HEK293 (cell line): ENCODE results near the gene MAP7D1.

Source experiments
- CTCF ChIA-PET: fragments of 350-600 bp; formaldehyde crosslinking; extraction: SDS; loops from one replicate; lab custom pipeline; 2021; ENCODE audit warnings: antibody characterized with exemption; lab: Yijun Ruan, JAX
- POLR2A ChIA-PET: fragments of 300-600 bp; formaldehyde crosslinking; extraction: SDS; loops from one replicate; lab custom pipeline; 2020; ENCODE audit warnings: antibody characterized with exemption, inconsistent platforms; lab: Yijun Ruan, JAX
- H3K27ac ChIP-seq: fragments of 200-500 bp; sonication (Bioruptor generic); 2 replicates; pipeline ENCODE4 v1.5.1; 2014; ENCODE audit warnings: low read depth, low read length, control low read depth, inconsistent platforms; ENCODE audit errors: extremely low read depth
- H3K36me3 ChIP-seq, 2 experiments: fragments of 200-500 bp in 1 of 2; sonication (Bioruptor generic) in 1 of 2; 1 replicate in 1 of 2; 2 replicates in 1 of 2; pipeline ENCODE4 v1.5.1; 2014 to 2017; ENCODE audit warnings: inconsistent platforms in 2 of 2, low read length in 2 of 2; ENCODE audit not compliant: control insufficient read depth in 2 of 2, insufficient read depth in 1 of 2
- H3K4me1 ChIP-seq: fragments of 200-500 bp; sonication (Bioruptor generic); 2 replicates; pipeline ENCODE4 v1.5.1; 2014; ENCODE audit warnings: mild to moderate bottlenecking, low read length, inconsistent platforms; ENCODE audit not compliant: control insufficient read depth, insufficient read depth
- H3K4me3 ChIP-seq: 2 replicates; pipeline ENCODE4 v1.5.1; 2011; ENCODE audit warnings: low read depth, mild to moderate bottlenecking, control low read depth, low read length, moderate library complexity
- H3K9me3 ChIP-seq: fragments of 200-500 bp; sonication (Bioruptor generic); 2 replicates; pipeline ENCODE4 v1.5.1; 2014; ENCODE audit warnings: low read depth, low read length, inconsistent platforms; ENCODE audit not compliant: control insufficient read depth, insufficient read depth
- AEBP2 ChIP-seq: fragments of 450-650 bp; formaldehyde crosslinking; IDR thresholded peaks from 2 replicates; pipeline ENCODE4 v1.5.1; 2016; ENCODE audit warnings: missing biosample characterization, missing genetic modification characterization, borderline replicate concordance
- INSM2 ChIP-seq: fragments of 450-650 bp; formaldehyde crosslinking; IDR thresholded peaks from 2 replicates; pipeline ENCODE4 v1.5.1; 2016; ENCODE audit warnings: missing biosample characterization, missing genetic modification characterization
- KLF8 ChIP-seq: fragments of 450-650 bp; formaldehyde crosslinking; IDR thresholded peaks from 2 replicates; pipeline ENCODE4 v1.5.1; 2016; ENCODE audit warnings: missing biosample characterization, missing genetic modification characterization
- PATZ1 ChIP-seq: fragments of 450-650 bp; formaldehyde crosslinking; IDR thresholded peaks from 2 replicates; pipeline ENCODE4 v1.5.1; 2016; ENCODE audit warnings: missing biosample characterization, missing genetic modification characterization
- SP3 ChIP-seq: fragments of 450-650 bp; formaldehyde crosslinking; IDR thresholded peaks from 2 replicates; pipeline ENCODE4 v1.5.1; 2016; ENCODE audit warnings: missing biosample characterization, missing genetic modification characterization
- WT1 ChIP-seq: fragments of 450-650 bp; formaldehyde crosslinking; IDR thresholded peaks from 2 replicates; pipeline ENCODE4 v1.5.1; 2016; ENCODE audit warnings: missing biosample characterization, missing genetic modification characterization
- ZBTB17 ChIP-seq: fragments of 450-650 bp; formaldehyde crosslinking; IDR thresholded peaks from 2 replicates; pipeline ENCODE4 v1.5.1; 2016; ENCODE audit warnings: missing biosample characterization, missing genetic modification characterization
- ZBTB20 ChIP-seq: fragments of 450-650 bp; formaldehyde crosslinking; IDR thresholded peaks from 2 replicates; pipeline ENCODE4 v1.5.1; 2016; ENCODE audit warnings: missing biosample characterization, missing genetic modification characterization
- ZBTB48 ChIP-seq: fragments of 450-650 bp; formaldehyde crosslinking; IDR thresholded peaks from 2 replicates; pipeline ENCODE4 v1.5.1; 2016; ENCODE audit warnings: missing biosample characterization, missing genetic modification characterization
- ZNF10 ChIP-seq: fragments of 450-650 bp; formaldehyde crosslinking; IDR thresholded peaks from 2 replicates; pipeline ENCODE4 v1.5.1; 2017; ENCODE audit warnings: missing biosample characterization, missing genetic modification characterization
- ZNF140 ChIP-seq: fragments of 450-650 bp; formaldehyde crosslinking; IDR thresholded peaks from 2 replicates; pipeline ENCODE4 v1.5.1; 2016; ENCODE audit warnings: missing biosample characterization, missing genetic modification characterization
- ZNF239 ChIP-seq: fragments of 450-650 bp; formaldehyde crosslinking; IDR thresholded peaks from 2 replicates; pipeline ENCODE4 v1.5.1; 2016; ENCODE audit warnings: missing biosample characterization, missing genetic modification characterization
- ZNF24 ChIP-seq: fragments of 450-650 bp; formaldehyde crosslinking; IDR thresholded peaks from 2 replicates; pipeline ENCODE4 v1.5.1; 2016; ENCODE audit warnings: missing biosample characterization, missing genetic modification characterization
- ZNF324 ChIP-seq: fragments of 450-650 bp; formaldehyde crosslinking; IDR thresholded peaks from 2 replicates; pipeline ENCODE4 v1.5.1; 2016; ENCODE audit warnings: missing biosample characterization, missing genetic modification characterization
- ZNF335 ChIP-seq: fragments of 450-650 bp; formaldehyde crosslinking; conservative IDR thresholded peaks from 2 replicates; pipeline ENCODE4 v1.5.1; 2016; ENCODE audit warnings: missing biosample characterization, missing genetic modification characterization
- ZNF600 ChIP-seq: fragments of 450-650 bp; formaldehyde crosslinking; IDR thresholded peaks from 2 replicates; pipeline ENCODE4 v1.5.1; 2016; ENCODE audit warnings: missing biosample characterization, missing genetic modification characterization
- ZNF629 ChIP-seq: fragments of 450-650 bp; formaldehyde crosslinking; IDR thresholded peaks from 2 replicates; pipeline ENCODE4 v1.5.1; 2017; ENCODE audit warnings: missing biosample characterization, missing genetic modification characterization
- ZNF639 ChIP-seq: fragments of 450-650 bp; formaldehyde crosslinking; IDR thresholded peaks from 2 replicates; pipeline ENCODE4 v1.5.1; 2016; ENCODE audit warnings: missing biosample characterization, missing genetic modification characterization
- ZSCAN18 ChIP-seq: fragments of 450-650 bp; formaldehyde crosslinking; IDR thresholded peaks from 2 replicates; pipeline ENCODE4 v1.5.1; 2016; ENCODE audit warnings: missing biosample characterization, missing genetic modification characterization
- ZXDB ChIP-seq: fragments of 450-650 bp; formaldehyde crosslinking; IDR thresholded peaks from 2 replicates; pipeline ENCODE4 v1.5.1; 2016; ENCODE audit warnings: missing biosample characterization, missing genetic modification characterization
- TF ChIP-seq, protein P1 (sequence below): fragments of 450-650 bp; formaldehyde crosslinking; IDR thresholded peaks from 2 replicates; pipeline ENCODE4 v1.5.1; 2016; ENCODE audit warnings: missing biosample characterization, missing genetic modification characterization
- TF ChIP-seq, protein P2 (sequence below): fragments of 450-650 bp; formaldehyde crosslinking; IDR thresholded peaks from 2 replicates; pipeline ENCODE4 v1.5.1; 2017; ENCODE audit warnings: missing biosample characterization, missing genetic modification characterization

Gene MAP7D1

DNA sequence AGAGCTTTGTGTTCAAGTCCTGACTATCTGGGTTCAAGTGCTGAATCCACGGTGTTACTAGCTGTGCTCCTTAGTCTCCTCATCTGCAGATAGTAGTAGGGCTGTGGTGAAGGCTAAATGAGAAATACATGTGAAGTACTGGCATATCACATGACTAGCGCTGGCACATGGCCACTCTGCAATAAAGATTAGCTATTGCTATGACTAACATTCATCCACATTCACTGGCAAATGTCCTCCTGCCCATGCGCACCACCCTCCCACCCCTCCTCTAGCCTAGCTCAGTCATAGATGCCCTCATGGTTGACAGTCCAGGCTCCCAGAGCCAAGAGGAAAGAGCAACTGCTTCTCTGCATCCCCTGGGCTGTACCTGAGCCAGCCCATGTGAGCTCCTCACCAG is 22.5 kb upstream of the MAP7D1 start:
- CTCF ChIA-PET, result interaction anchor here (0.6 to 7.2 kb wide), 18 partner anchors 8 to 1245 kb away, joined by 3 to 156 read pairs (median 5); partner anchors contain the start of gene TRAPPC3
- POLR2A ChIA-PET, result interaction anchor here (0.6 to 1.9 kb wide), 3 partner anchors 20 to 37 kb away, joined by 3 to 9 read pairs (median 7); no protein-coding TSS in a partner anchor

More for the DNA sequence above, 22.5 kb upstream of the MAP7D1 start:
- Histone ChIP-seq H3K27ac (no peak overlapping the region), H3K9me3 (no peaks in the 10 kb centered on the region), H3K36me3 (peaks cover 0 to 28% of the 10 kb centered on the region in 2 experiments; a peak in 2 of 3 replicates), H3K4me3 (no peak overlapping the region), H3K4me1 (no peaks in the 10 kb centered on the region)
- TF ChIP-seq, protein P1, sequence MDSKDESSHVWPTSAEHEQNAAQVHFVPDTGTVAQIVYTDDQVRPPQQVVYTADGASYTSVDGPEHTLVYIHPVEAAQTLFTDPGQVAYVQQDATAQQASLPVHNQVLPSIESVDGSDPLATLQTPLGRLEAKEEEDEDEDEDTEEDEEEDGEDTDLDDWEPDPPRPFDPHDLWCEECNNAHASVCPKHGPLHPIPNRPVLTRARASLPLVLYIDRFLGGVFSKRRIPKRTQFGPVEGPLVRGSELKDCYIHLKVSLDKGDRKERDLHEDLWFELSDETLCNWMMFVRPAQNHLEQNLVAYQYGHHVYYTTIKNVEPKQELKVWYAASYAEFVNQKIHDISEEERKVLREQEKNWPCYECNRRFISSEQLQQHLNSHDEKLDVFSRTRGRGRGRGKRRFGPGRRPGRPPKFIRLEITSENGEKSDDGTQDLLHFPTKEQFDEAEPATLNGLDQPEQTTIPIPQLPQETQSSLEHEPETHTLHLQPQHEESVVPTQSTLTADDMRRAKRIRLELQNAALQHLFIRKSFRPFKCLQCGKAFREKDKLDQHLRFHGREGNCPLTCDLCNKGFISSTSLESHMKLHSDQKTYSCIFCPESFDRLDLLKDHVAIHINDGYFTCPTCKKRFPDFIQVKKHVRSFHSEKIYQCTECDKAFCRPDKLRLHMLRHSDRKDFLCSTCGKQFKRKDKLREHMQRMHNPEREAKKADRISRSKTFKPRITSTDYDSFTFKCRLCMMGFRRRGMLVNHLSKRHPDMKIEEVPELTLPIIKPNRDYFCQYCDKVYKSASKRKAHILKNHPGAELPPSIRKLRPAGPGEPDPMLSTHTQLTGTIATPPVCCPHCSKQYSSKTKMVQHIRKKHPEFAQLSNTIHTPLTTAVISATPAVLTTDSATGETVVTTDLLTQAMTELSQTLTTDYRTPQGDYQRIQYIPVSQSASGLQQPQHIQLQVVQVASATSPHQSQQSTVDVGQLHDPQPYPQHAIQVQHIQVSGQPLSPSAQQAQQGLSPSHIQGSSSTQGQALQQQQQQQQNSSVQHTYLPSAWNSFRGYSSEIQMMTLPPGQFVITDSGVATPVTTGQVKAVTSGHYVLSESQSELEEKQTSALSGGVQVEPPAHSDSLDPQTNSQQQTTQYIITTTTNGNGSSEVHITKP (tag by site-specific recombination), result peak; percentile 26; the same call in 1 of the 2 replicates
- TF ChIP-seq AEBP2 (tag by site-specific recombination) (no peak), ZBTB20 (tag by site-specific recombination) (peak; percentile 34), ZNF335 (tag by site-specific recombination) (peak; percentile 59), ZSCAN18 (tag by site-specific recombination) (no peak), ZNF140 (no peak), ZBTB17 (tag by site-specific recombination) (peak; percentile 91), ZXDB (tag by site-specific recombination) (0 out of 2 replicates have a peak, but pooled peaks have one; percentile 37), PATZ1 (tag by site-specific recombination) (no peak), ZNF629 (tag by site-specific recombination) (0 out of 2 replicates have a peak, but pooled peaks have one; percentile 15), SP3 (tag by site-specific recombination) (0 out of 2 replicates have a peak, but pooled peaks have one; percentile 20), ZBTB48 (tag by site-specific recombination) (0 out of 2 replicates have a peak, but pooled peaks have one; percentile 7), WT1 (no peak), ZNF639 (tag by site-specific recombination) (0 out of 2 replicates have a peak, but pooled peaks have one; percentile 37), ZNF10 (tag by site-specific recombination) (peak; percentile 32; the same call in 1 of the 2 replicates), ZNF239 (tag by site-specific recombination) (no peak), INSM2 (peak; percentile 27; the same call in 1 of the 2 replicates), ZNF600 (peak; percentile 52; the same call in 1 of the 2 replicates), ZNF324 (tag by site-specific recombination) (0 out of 2 replicates have a peak, but pooled peaks have one; percentile 17), ZNF24 (tag by site-specific recombination) (peak; percentile 62), KLF8 (tag by site-specific recombination) (0 out of 2 replicates have a peak, but pooled peaks have one; percentile 30)
- TF ChIP-seq, protein P2, sequence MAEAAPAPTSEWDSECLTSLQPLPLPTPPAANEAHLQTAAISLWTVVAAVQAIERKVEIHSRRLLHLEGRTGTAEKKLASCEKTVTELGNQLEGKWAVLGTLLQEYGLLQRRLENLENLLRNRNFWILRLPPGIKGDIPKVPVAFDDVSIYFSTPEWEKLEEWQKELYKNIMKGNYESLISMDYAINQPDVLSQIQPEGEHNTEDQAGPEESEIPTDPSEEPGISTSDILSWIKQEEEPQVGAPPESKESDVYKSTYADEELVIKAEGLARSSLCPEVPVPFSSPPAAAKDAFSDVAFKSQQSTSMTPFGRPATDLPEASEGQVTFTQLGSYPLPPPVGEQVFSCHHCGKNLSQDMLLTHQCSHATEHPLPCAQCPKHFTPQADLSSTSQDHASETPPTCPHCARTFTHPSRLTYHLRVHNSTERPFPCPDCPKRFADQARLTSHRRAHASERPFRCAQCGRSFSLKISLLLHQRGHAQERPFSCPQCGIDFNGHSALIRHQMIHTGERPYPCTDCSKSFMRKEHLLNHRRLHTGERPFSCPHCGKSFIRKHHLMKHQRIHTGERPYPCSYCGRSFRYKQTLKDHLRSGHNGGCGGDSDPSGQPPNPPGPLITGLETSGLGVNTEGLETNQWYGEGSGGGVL, result 0 out of 2 replicates have a peak, but pooled peaks have one; percentile 13
